KOPT-K1 (cell line): Measurements from ENCODE around the gene MLLT6.
A peak's percentile ranks its signal among the peaks of the same experiment; 100 is the strongest.

Experiments used
- H3K27ac ChIP-seq: fragments of 200-600 bp; sonication (generic); 2 replicates; pipeline ENCODE4 v1.5.1; 2016; ENCODE audit warnings: antibody characterized with exemption, mild to moderate bottlenecking, low read depth, low read length; ENCODE audit not compliant: poor library complexity, severe bottlenecking
- H3K36me3 ChIP-seq: fragments of 200-600 bp; sonication (generic); 2 replicates; pipeline ENCODE4 v1.5.1; 2017; ENCODE audit warnings: antibody characterized with exemption, mild to moderate bottlenecking, low read length, moderate library complexity; ENCODE audit not compliant: insufficient read depth
- H3K9me3 ChIP-seq: fragments of 200-600 bp; sonication (generic); 2 replicates; pipeline ENCODE4 v1.5.1; 2017; ENCODE audit warnings: antibody characterized with exemption, low read length, mild to moderate bottlenecking; ENCODE audit not compliant: insufficient read depth, poor library complexity, severe bottlenecking

Gene MLLT6

DNA sequence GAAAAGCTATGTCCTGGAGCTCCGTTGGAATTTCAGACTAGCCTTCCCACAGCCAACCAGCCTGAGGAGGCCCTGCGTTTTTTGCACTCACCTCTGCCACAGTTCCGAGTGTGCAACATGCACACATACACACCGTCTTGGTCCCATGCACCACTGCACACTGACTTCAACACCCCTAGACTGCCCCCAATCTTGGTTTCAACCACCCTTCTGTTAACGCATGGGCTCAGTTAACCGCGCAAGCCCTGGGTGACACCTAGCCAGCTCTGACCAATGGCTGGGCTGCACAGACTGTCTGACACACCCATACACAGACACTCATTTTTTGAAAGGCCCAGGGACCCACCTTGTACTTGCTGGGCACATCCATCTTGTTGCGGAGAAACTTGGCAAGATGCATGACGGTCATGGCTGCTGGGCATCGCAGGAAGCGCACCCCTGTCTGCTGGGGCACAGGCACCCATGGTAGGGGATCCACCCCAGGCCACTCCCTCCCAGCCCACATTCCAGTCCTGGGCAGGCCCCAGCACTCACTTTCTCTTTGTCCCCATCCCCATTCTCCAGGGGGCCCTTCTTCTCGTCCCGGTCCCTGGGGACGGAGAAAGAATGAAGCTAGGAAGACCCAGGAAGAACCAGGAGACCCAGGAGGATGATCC, 33.1 kb downstream of the MLLT6 start:
- Histone ChIP-seq H3K27ac (no peak overlapping the region), H3K9me3 (no peaks in the 10 kb centered on the region), H3K36me3 (peaks cover 10% of the 10 kb centered on the region)

DNA sequence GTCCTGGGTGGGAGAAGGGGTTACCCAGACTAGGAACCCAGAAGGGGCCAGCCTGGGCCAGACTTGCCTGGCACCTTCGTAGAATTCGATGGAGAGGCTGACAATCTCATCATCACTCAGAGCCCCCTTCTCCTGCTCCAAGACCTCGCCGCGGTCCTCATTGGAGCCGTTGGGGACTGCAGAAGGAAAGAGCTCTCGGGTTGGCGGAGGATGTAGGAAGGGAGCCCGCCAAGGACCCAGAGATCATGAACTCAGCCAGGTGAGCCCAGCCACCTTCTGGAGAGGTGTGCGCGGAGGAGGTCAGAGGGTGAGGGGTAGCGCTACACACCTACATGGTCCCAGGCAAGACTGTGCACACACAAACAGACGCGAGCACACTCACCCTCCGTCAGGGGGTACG, 33.6 kb downstream of the MLLT6 start:
- no peak overlapping the region for H3K27ac ChIP-seq
- no peaks in the 10 kb centered on the region for H3K9me3 ChIP-seq
- peaks cover 5% of the 10 kb centered on the region for H3K36me3 ChIP-seq

DNA sequence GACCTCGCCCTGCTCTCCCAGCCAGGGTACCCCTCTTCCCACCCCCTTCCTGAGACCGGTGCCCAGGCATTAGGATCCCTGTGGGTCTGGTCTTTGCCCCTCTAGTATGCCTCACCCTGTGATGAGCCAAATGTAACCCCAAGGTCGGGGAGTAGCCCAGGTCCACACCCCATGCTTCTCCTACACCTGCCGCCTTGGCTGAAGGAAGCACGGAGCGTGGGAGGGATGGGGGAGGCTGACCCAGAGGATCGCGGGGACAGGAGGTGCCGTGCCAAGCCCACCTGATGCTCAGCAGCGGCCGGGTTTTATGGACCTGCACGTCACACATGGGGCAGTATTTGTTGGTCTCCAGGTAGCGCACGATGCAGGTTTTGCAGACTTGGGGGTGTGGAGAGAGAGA, 34.2 kb downstream of the MLLT6 start:
- H3K36me3 ChIP-seq, result no peaks in the 10 kb centered on the region
- H3K27ac ChIP-seq, result no peak overlapping the region
- H3K9me3 ChIP-seq, result no peaks in the 10 kb centered on the region

DNA sequence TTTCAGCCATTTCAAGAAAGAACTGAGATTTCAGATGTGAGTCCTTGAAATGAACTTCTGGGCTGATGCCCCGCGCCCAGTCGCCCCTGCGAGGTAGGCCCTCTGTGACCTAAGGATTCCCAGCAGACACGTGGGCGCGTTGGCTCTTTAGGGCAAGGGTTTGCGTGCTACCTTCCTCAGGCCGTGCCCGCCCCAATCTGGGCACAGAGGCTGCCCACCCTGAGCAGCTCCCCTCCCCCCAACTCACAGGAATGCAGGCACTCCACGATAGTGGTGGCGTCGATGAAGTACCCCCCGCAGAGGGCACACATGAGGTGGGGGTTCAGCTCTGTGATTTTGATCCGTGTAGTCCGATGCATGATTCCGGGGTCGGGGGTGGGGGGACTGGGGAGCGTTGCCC, 35.0 kb downstream of the MLLT6 start:
- Histone ChIP-seq H3K36me3 (no peaks in the 10 kb centered on the region), H3K27ac (no peak overlapping the region)

DNA sequence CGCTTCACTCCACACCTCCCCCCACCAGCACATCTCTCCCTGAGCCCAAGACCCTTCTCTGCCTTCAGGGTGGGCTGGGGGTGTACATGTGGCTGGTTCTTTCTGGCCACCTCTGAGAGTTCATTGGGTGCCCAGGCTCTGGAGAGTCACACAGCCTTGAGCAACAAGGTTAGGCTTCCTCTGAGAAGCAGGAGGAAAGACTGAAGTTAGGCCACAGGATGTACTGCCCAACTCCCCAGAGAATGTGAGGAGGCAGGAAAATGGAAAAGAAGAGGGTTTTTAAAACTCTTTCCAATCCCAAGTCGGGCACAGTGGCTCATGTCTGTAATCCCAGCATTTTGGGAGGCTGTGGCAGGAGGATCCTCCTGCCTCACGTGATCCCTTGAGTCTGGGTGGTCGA, 35.7 kb downstream of the MLLT6 start:
- Histone ChIP-seq H3K36me3 (no peaks in the 10 kb centered on the region), H3K9me3 (no peaks in the 10 kb centered on the region), H3K27ac (no peak overlapping the region)

More for the DNA sequence above, 35.0 kb downstream of the MLLT6 start:
- H3K9me3 ChIP-seq, result no peaks in the 10 kb centered on the region

DNA sequence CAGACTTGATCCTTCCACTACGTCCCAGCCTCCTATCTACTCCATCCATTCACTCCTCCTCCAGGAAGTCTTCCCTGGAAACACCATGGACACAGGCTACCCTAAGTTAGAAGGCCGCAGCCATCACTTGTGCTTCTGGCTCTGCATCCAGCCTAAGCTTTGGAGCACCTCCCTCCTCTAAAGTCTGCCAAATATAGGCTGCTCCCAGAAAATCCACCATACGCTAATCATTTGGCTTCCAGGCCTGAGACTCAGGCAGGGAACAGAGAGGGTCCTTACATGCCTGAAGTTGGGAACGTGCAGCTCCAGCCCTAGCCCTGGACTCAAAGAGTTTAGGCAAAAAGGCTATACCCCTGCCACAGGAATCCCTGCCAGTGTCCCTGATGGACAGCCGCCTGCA, 36.4 kb downstream of the MLLT6 start:
- no peak overlapping the region for H3K27ac ChIP-seq
- no peaks in the 10 kb centered on the region for H3K9me3 ChIP-seq
- H3K36me3 ChIP-seq, result no peaks in the 10 kb centered on the region

DNA sequence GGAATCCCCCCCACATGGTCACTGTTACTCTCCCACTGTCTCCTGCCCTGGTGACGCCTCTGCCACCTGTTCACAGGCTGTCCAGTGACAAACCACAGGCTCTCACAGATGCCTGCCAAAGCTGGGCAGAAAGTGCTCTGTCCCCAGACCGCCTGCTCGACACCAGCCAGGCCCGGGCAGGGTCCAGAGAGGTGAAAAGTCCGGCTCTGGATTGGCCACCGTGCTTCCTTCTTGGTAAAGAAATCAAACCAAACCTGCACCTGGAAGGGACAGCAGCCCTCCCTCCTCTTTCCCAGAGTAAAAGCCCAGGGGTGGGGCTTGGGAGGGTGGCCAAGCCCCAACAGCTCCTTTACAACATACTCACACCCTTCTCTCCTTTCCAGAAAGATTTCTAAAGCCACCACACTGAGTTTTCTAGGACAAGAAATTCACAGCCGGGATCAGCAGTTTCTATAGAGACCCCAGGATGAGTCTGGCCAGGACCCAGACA, 36.9 kb downstream of the MLLT6 start:
- Histone ChIP-seq H3K9me3 (no peaks in the 10 kb centered on the region), H3K36me3 (no peaks in the 10 kb centered on the region), H3K27ac (no peak overlapping the region)

DNA sequence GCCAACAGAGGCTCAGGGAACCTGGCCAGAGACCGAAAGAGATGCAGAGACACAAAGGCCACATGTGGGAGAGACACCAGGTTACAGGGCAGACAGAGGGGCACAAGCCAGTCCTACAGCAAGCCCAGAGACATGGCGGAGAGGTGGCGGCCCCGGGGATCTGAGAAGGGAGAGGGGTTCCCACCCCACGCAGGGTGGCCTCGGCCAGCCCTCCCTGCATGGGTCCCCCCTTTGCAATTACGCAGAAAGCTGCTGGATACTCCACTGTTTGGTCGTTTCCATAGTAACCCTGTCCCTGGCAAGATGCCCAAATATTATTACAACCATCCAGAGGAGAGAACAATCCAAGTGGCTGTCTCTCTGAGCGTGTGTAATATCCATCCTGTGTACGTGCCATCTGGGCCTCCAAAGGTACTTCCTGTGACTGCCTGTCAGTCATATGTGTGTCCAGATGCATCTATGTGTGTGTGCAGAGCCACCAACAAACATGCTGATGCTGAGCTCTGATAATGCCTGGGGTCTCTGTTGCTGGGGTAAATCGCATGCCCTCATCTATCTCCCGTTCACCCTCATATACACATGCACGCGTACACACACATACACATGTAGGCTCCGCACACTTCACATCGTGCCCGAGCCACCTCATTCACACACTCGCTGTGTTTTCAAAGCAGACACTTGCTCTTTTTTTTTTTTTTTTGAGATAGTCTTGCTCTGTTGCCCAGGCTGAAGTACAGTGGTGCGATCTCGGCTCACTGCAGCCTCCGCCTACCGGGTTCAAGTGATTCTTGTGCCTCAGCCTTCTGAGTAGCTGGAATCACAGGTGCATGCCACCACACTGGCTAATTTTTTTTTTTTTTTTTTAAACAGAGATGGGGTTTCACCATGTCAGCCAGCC, 37.6 kb downstream of the MLLT6 start:
- H3K9me3 ChIP-seq, result no peaks in the 10 kb centered on the region
- H3K27ac ChIP-seq, result no peak overlapping the region
- H3K36me3 ChIP-seq, result no peaks in the 10 kb centered on the region

DNA sequence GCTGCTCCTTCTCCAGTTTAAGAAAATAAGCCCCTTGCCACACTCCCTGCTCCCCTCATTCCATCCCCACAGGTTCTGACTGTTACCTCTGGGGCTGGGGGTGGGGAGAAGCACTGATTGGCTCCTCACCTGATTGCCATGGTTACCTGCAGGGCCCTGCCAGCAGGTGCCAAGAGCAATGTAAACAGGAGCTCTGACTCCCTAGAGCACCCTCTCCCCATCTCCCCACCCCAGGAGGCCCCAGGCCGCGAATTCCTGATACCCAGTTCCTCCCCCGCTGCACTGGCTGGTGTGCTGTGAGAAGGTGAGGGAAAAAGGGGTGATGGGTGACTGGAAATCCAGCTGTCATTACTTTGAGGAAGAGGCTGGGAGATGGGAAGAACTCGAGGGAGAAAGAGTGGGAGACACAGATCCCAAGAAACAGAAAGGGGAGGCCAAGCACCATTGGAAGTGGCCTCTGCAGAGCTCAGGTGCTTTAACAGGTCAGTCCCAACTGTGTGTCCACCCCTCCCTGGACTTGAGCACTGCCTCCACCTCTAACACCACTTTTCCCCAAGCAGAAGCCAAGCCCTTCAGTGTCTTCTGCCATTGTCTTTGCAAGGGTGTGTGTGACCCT, 38.6 kb downstream of the MLLT6 start:
- Histone ChIP-seq H3K36me3 (no peaks in the 10 kb centered on the region), H3K9me3 (no peaks in the 10 kb centered on the region), H3K27ac (no peak overlapping the region)

DNA sequence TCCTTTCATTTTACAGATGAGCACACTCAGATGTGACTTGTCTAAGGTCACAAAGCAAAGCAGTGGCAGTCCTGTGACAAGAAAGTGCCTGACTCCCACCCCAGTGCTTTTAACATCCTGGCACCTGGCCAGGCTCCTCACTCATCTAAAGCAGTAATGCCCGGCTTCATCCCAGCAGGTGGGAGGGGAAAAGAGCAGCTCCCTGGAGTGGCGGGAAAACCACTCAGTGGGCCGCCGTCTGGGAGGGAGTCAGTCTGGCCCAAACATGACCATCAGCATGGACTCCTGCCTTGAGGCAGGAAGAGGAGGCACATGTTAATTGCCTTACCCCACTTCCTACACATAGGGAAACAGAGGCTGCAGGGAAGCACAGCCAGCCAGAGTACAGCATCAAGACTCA, 40.5 kb downstream of the MLLT6 start:
- H3K27ac ChIP-seq, result no peak overlapping the region
- H3K36me3 ChIP-seq, result no peaks in the 10 kb centered on the region
- no peaks in the 10 kb centered on the region for H3K9me3 ChIP-seq

DNA sequence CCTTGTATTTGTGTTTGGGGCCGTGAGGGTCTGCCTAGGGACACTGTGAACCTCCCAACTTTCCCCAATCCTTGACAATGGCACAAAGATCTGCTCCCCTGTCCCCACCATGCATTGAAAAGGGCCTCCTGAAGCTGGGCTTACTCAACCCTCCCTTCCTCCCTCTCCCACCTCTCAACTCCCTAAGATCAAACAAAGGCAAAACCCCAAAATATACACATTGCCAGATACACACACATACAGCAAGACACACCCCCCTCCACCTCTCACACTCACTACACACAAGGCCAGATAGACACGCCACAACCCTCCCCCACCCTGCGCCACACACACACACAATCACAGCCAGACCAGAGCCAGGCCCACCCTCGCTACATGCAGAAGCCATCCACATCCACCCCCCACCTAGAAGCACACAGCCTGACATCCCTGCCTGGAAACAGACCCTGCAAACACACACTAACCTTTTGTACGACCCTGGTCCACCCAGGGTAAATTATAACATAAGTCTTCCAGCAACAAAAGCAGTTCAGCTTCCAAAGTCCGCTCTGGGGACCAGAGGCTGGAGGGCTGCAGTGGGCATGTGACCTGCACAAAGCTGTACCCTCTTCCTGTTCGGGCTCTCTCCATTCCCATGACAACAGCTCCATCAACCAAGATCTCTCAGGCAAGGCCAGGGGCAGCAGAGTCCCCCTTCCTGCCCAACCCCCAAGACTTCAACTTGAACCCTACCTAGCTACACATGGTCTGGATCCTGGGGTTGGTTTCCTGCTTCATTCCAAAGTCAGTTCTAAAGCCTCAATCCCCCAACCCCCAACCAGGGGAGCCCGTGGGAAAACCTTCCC, 41.2 kb downstream of the MLLT6 start:
- no peaks in the 10 kb centered on the region for H3K9me3 ChIP-seq
- no peaks in the 10 kb centered on the region for H3K36me3 ChIP-seq
- no peak overlapping the region for H3K27ac ChIP-seq

DNA sequence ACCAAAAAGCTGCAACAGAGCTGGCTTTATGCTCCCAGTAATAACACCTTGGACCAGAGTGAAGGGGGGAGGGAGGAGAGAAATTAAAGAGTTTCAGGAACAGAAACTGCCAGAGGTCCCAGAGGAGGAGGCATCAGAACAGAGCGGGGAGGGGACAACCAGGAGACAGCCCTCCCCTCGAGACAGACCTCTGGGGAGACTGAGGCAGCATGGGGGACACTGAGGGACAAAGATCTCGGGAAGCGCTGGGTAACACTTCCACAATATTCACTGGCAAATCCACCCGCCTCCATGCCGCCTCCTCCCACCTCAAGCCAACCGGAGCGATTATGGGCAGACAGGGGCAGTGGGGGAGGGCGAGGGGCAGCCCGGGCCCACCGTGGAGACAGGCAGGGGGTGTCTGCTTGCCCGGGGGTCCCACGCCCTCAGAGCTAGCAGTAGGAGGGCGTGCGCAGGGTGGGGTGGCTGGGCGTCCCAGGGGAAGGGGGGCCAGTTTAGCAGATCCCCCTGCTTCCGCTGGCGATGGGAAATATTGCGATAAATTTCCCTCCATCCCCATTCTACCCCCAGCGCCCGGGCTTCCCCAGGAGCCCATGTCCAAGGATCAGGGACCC, 41.9 kb downstream of the MLLT6 start:
- H3K27ac ChIP-seq, result peak overlapping the region; percentile 55
- no peaks in the 10 kb centered on the region for H3K36me3 ChIP-seq
- no peaks in the 10 kb centered on the region for H3K9me3 ChIP-seq

DNA sequence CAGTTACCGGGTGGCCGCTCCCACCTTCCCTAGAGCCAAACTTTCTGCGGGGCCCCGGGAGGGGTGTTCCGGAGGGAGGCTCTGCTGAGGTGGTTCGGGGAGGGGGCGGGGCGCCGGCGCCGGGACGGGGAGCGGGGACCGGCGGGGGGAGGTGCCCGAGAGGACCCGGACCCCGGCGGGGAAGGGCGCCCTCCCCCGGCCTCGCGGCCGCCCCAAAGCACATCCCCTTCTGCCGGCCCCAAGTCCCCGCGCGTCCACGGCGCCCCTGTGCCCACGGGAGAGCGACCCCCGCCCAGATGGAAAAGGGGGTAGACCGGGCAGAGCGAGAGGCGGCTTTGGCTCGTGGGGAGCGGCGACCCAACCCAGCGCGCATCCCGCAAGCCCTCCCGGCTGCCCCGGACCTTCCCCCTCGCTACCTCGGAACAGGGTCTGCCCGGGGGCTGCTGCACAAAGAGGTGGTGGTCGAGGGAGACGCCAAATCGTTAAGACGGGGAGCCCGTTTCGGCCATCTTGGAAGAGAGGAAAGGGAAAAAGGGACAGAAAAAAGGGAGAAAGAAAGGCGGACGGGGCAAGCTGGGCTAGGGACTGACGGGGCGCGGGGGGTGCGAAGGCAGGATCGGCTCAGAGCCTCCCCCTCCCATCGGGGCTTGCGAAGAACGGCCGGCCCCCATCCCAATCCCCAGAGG, 42.5 kb downstream of the MLLT6 start:
- Histone ChIP-seq H3K27ac (peak overlapping the region; percentile 55), H3K36me3 (no peaks in the 10 kb centered on the region), H3K9me3 (no peaks in the 10 kb centered on the region)
